ENCODE measurements around the gene ABAT.
"Not testable (repeated sequence)": the region's sequence is repeated elsewhere in the genome, so short reads cannot be mapped to it uniquely, and the experiment has no call there.

Gene ABAT

GRCh38 chr16:8775359-8775758 is 100.9 kb downstream of the ABAT start:
- in situ Hi-C loops (cut with HindIII; ENCODE audit: low pct_unique_long_range_greater_than_20kb, low sequenced_read_pairs) = no loop called here
- no peak for DNase-seq (ENCODE audit: low read depth in 1 of 2, low spot score in 1 of 2)
- TF ChIP-seq JUND (IDR thresholded peaks at IDR 0.05; ENCODE audit: low read depth) = no peak

GRCh38 chr16:8776129-8776584 is 101.7 kb downstream of the ABAT start:
- in situ Hi-C loops (cut with HindIII; ENCODE audit: low pct_unique_long_range_greater_than_20kb, low sequenced_read_pairs) = no loop called here
- no peak for TF ChIP-seq JUND (IDR thresholded peaks at IDR 0.05; ENCODE audit: low read depth)
- DNase-seq (ENCODE audit: low read depth in 1 of 2, low spot score in 1 of 2) = peak; percentile 56 to 87

- in situ Hi-C loops (cut with HindIII; ENCODE audit: low pct_unique_long_range_greater_than_20kb, low sequenced_read_pairs) = no loop called here
- DNase-seq (ENCODE audit: low read depth in 1 of 2, low spot score in 1 of 2) = no peak
- no peak for TF ChIP-seq JUND (IDR thresholded peaks at IDR 0.05; ENCODE audit: low read depth)
These were observed 102.8 kb downstream of the ABAT start for GRCh38 chr16:8777217-8777616.

GRCh38 chr16:8781797-8782196 is 107.4 kb downstream of the ABAT start:
- in situ Hi-C loops (cut with HindIII; ENCODE audit: low pct_unique_long_range_greater_than_20kb, low sequenced_read_pairs) = no loop called here
- no peak for TF ChIP-seq JUND (IDR thresholded peaks at IDR 0.05; ENCODE audit: low read depth)
- DNase-seq (ENCODE audit: low read depth in 1 of 2, low spot score in 1 of 2) = no peak

- in situ Hi-C loops (cut with HindIII; ENCODE audit: low pct_unique_long_range_greater_than_20kb, low sequenced_read_pairs) = no loop called here
- DNase-seq (ENCODE audit: low read depth in 1 of 2, low spot score in 1 of 2) = no peak
- no peak for TF ChIP-seq JUND (IDR thresholded peaks at IDR 0.05; ENCODE audit: low read depth)
These were observed 108.3 kb downstream of the ABAT start for GRCh38 chr16:8782673-8783072.

- no peak for TF ChIP-seq JUND (IDR thresholded peaks at IDR 0.05; ENCODE audit: low read depth)
- no peak for DNase-seq (ENCODE audit: low read depth in 1 of 2, low spot score in 1 of 2)
- in situ Hi-C loops (cut with HindIII; ENCODE audit: low pct_unique_long_range_greater_than_20kb, low sequenced_read_pairs) = no loop called here
These were observed 111.0 kb downstream of the ABAT start for GRCh38 chr16:8785408-8785807.

- in situ Hi-C loops (cut with HindIII; ENCODE audit: low pct_unique_long_range_greater_than_20kb, low sequenced_read_pairs) = not testable (repeated sequence)
- DNase-seq (ENCODE audit: low read depth in 1 of 2, low spot score in 1 of 2) = peak in 1 of 2 experiments; percentile 75
These were observed 111.9 kb downstream of the ABAT start for GRCh38 chr16:8786316-8786715.

- DNase-seq (ENCODE audit: low read depth in 1 of 2, low spot score in 1 of 2) = no peak
- no peak for TF ChIP-seq JUND (IDR thresholded peaks at IDR 0.05; ENCODE audit: low read depth)
- in situ Hi-C loops (cut with HindIII; ENCODE audit: low pct_unique_long_range_greater_than_20kb, low sequenced_read_pairs) = no loop called here
These were observed 114.3 kb downstream of the ABAT start for GRCh38 chr16:8788578-8789172.

- in situ Hi-C loops (cut with HindIII; ENCODE audit: low pct_unique_long_range_greater_than_20kb, low sequenced_read_pairs) = no loop called here
- DNase-seq (ENCODE audit: low read depth in 1 of 2, low spot score in 1 of 2) = no peak
- no peak for TF ChIP-seq JUND (IDR thresholded peaks at IDR 0.05; ENCODE audit: low read depth)
These were observed 120.7 kb downstream of the ABAT start for GRCh38 chr16:8795091-8795490.

GRCh38 chr16:8795818-8796217 is 121.4 kb downstream of the ABAT start:
- in situ Hi-C loops (cut with HindIII; ENCODE audit: low pct_unique_long_range_greater_than_20kb, low sequenced_read_pairs) = no loop called here
- no peak for DNase-seq (ENCODE audit: low read depth in 1 of 2, low spot score in 1 of 2)
- TF ChIP-seq JUND (IDR thresholded peaks at IDR 0.05; ENCODE audit: low read depth) = no peak

- in situ Hi-C loops (cut with HindIII; ENCODE audit: low pct_unique_long_range_greater_than_20kb, low sequenced_read_pairs) = no loop called here
- no peak for DNase-seq (ENCODE audit: low read depth in 1 of 2, low spot score in 1 of 2)
- TF ChIP-seq JUND (IDR thresholded peaks at IDR 0.05; ENCODE audit: low read depth) = no peak
These were observed 122.3 kb downstream of the ABAT start for GRCh38 chr16:8796469-8797363.

GRCh38 chr16:8797364-8798173 is 123.2 kb downstream of the ABAT start, which contains the start of the genes PMM2 and TMEM186:
PMM2 (plus strand) TSS chr16:8797839; CDS start chr16:8797883, 44 bp downstream.
TMEM186 (minus strand) TSS chr16:8797639; CDS start chr16:8797614, 25 bp downstream.
- in situ Hi-C loops (cut with HindIII; ENCODE audit: low pct_unique_long_range_greater_than_20kb, low sequenced_read_pairs) = no loop called here
- no peak for TF ChIP-seq JUND (IDR thresholded peaks at IDR 0.05; ENCODE audit: low read depth)
- peak; percentile 97 to 98 for DNase-seq (ENCODE audit: low read depth in 1 of 2, low spot score in 1 of 2)

All from T47D (cell line).